ENCODE data around the gene LRMDA.

Gene LRMDA

GRCh38 chr10:75450075-75450445 is 18.6 kb downstream of the LRMDA start:
- no peak overlapping the region for H3K4me3 ChIP-seq (ENCODE audit: low read depth, low read length)
- in situ Hi-C loops (cut with HindIII; ENCODE audit: low sequenced_read_pairs): no loop called here
- no peak for TF ChIP-seq CTCF (IDR thresholded peaks at IDR 0.05; ENCODE audit: low read depth, low read length, missing control alignments)
- no peak for DNase-seq (ENCODE audit: low read depth)

DNA sequence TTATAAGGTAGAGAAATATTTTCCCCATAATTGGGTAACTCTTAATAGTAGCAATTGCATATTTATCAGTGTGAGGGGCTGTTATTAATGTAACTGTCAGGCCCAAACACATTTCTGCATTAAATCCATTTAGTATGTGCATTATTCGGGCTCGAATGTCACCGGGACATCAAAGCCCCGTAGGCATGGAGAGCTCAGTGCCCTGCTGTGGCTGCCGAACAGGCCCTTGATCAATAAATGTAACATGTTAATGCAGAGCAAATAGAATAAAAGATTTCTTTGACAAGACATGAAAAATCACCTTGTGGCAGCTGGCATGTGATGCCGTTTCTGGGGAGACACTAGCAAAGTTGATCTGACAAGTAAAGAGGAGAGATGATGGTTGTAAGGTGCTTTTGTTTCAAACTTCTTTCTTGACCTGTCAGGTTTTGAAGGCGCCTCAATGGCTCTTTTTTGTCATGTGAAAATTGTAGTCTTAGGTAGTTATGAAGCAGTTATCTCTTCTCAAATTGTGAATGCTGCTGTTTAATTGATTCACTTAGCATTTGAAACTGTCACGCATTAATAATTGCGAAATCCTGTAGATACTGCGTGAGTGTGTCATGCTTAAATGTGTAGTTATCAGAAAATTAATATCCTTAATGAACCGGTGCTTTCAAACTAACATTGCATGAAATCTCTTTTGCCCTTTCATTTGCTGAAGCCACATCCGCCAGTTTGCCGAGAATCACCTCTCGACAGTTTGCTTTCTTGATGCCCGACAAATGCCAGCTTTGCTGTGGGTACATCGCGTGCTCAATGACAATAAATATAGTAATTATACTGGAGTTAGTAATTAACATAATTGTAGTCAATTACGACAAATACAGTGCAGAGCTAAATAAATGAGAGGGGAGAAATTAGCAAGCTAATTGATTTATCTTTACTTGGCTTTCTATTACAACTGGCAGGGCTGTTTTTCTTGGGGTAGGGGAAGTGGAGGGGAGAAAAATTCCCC is 19.5 kb downstream of the LRMDA start:
- no peak for TF ChIP-seq CTCF (IDR thresholded peaks at IDR 0.05; ENCODE audit: low read depth, low read length, missing control alignments)
- no peak for DNase-seq (ENCODE audit: low read depth)
- H3K4me3 ChIP-seq (ENCODE audit: low read depth, low read length): no peak overlapping the region
- in situ Hi-C loops (cut with HindIII; ENCODE audit: low sequenced_read_pairs): no loop called here

- H3K4me3 ChIP-seq (ENCODE audit: low read depth, low read length): no peak overlapping the region
- in situ Hi-C loops (cut with HindIII; ENCODE audit: low sequenced_read_pairs): no loop called here
- DNase-seq (ENCODE audit: low read depth): no peak
- TF ChIP-seq CTCF (IDR thresholded peaks at IDR 0.05; ENCODE audit: low read depth, low read length, missing control alignments): no peak
Observed at GRCh38 chr10:75451831-75452230, 20.4 kb downstream of the LRMDA start.

DNA sequence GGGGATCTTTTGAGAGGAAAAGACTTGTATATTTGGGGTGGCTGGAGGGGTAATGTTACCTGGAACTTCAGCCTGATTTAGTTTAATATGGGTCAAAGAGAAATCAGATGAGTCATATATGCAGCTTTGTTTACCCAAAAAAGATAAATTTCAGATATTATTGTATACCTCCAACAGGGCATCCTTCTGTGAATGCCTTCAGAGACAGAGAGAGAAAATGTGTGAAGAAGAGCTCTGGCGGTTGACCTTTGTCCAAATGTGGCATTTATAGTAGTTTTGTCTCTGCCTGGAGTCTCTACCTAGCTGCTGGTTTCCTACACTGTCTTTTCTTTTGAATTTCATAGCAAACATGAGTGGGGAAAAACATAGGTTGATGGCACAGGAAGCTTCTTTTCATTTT is 21.6 kb downstream of the LRMDA start:
- TF ChIP-seq CTCF (IDR thresholded peaks at IDR 0.05; ENCODE audit: low read depth, low read length, missing control alignments): no peak
- no peak for DNase-seq (ENCODE audit: low read depth)
- H3K4me3 ChIP-seq (ENCODE audit: low read depth, low read length): no peak overlapping the region
- in situ Hi-C loops (cut with HindIII; ENCODE audit: low sequenced_read_pairs): no loop called here

DNA sequence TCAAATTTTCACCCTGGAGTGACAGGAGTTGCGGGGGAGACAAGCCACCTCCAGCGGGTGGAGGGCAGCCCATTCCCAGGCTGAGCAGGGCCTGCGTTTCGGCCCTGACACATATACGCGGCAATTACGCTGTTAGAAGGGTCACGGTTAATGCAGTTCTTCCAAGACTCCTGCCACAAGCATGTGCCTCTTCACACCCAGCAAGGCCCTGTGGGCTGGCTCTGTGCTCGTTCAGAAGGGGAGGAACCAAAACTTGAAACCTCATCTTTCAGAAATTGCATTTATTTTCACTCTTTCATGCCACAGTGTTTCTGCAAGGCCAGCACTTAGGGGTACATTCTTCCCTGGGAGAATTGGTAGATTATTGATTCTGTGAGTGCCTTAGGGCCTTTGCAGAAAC is 24.7 kb downstream of the LRMDA start:
- no peak for TF ChIP-seq CTCF (IDR thresholded peaks at IDR 0.05; ENCODE audit: low read depth, low read length, missing control alignments)
- no peak for DNase-seq (ENCODE audit: low read depth)
- in situ Hi-C loops (cut with HindIII; ENCODE audit: low sequenced_read_pairs): no loop called here
- H3K4me3 ChIP-seq (ENCODE audit: low read depth, low read length): no peak overlapping the region

- no peak for DNase-seq (ENCODE audit: low read depth)
- TF ChIP-seq CTCF (IDR thresholded peaks at IDR 0.05; ENCODE audit: low read depth, low read length, missing control alignments): no peak
- no peak overlapping the region for H3K4me3 ChIP-seq (ENCODE audit: low read depth, low read length)
- in situ Hi-C loops (cut with HindIII; ENCODE audit: low sequenced_read_pairs): no loop called here
Observed at GRCh38 chr10:75460059-75460458, 28.6 kb downstream of the LRMDA start.

Measured in astrocyte of the cerebellum (primary cell).